GM10248 (cell line): Measurements from ENCODE around the gene ACO2.

ENCODE experiments used
- CTCF ChIA-PET: fragments of 300-600 bp; sonication (Branson Sonifier 250); formaldehyde crosslinking; extraction: SDS; loops from one replicate; lab custom pipeline; 2021; ENCODE audit warnings: antibody characterized with exemption; lab: Yijun Ruan, JAX
- POLR2A ChIA-PET: fragments of 350-650 bp; sonication (Branson Sonifier 250); formaldehyde crosslinking; extraction: SDS; loops from one replicate; lab custom pipeline; 2020; ENCODE audit warnings: antibody characterized with exemption; lab: Yijun Ruan, JAX
- DNase-seq: peaks from one replicate; pipeline ENCODE4 v3.0.0; 2012; ENCODE audit errors: extremely low spot score
- TF ChIP-seq, protein P1 (sequence below): IDR thresholded peaks from 2 replicates; pipeline ENCODE4 v1.5.1; 2012; ENCODE audit warnings: mild to moderate bottlenecking, low read depth; ENCODE audit errors: extremely low read depth, missing control alignments, control extremely low read depth

ACO2 gene

DNA sequence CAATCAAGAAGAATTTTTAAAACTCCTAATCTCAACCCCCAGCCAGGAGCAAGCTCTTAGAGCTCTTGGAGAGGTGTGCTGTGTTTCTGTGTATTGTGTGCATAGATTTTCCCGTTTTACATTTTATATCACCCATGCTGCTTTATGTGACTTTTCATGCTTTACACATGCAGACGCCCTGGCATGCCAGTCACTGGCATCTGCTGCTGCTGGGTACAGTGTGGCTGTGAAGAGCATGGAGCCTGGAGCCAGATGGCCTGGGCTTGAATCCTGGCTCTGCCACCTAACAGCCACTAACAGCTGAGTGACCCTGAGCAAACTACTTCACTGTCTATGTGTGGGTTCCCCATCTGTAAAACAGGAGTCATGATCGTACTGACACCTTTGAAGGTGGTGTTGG, 52.2 kb downstream of the ACO2 start:
- TF ChIP-seq, protein P1, sequence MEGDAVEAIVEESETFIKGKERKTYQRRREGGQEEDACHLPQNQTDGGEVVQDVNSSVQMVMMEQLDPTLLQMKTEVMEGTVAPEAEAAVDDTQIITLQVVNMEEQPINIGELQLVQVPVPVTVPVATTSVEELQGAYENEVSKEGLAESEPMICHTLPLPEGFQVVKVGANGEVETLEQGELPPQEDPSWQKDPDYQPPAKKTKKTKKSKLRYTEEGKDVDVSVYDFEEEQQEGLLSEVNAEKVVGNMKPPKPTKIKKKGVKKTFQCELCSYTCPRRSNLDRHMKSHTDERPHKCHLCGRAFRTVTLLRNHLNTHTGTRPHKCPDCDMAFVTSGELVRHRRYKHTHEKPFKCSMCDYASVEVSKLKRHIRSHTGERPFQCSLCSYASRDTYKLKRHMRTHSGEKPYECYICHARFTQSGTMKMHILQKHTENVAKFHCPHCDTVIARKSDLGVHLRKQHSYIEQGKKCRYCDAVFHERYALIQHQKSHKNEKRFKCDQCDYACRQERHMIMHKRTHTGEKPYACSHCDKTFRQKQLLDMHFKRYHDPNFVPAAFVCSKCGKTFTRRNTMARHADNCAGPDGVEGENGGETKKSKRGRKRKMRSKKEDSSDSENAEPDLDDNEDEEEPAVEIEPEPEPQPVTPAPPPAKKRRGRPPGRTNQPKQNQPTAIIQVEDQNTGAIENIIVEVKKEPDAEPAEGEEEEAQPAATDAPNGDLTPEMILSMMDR: no peak
- CTCF ChIA-PET: no interaction called here
- POLR2A ChIA-PET: no interaction called here
- DNase-seq: no peak

DNA sequence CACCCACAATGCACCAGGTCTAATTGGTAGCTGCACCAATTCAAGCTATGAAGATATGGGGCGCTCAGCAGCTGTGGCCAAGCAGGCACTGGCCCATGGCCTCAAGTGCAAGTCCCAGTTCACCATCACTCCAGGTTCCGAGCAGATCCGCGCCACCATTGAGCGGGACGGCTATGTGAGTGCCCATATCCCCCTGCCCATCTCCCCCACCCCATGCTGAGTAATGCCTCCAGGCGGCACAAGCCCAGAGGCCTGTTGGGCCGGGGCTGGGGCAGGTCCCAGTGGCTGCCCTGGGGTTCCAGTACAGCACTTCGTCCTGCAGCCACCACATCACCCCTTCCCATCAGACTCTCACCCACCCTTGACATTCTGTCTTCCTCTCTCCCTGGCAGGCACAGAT, 53.9 kb downstream of the ACO2 start:
- DNase-seq: no peak
- ChIA-PET CTCF (no interaction called here), POLR2A (no interaction called here)
- TF ChIP-seq, protein P1: no peak

- TF ChIP-seq, protein P1: no peak
- no peak for DNase-seq
- POLR2A ChIA-PET: no interaction called here
- CTCF ChIA-PET: interaction anchor here (1.0 to 9.7 kb wide), 2 partner anchors 9 to 122 kb away, joined by 4 to 190 read pairs; no protein-coding TSS in a partner anchor
Observed at GRCh38 chr22:41523464-41524221, 54.7 kb downstream of the ACO2 start.

DNA sequence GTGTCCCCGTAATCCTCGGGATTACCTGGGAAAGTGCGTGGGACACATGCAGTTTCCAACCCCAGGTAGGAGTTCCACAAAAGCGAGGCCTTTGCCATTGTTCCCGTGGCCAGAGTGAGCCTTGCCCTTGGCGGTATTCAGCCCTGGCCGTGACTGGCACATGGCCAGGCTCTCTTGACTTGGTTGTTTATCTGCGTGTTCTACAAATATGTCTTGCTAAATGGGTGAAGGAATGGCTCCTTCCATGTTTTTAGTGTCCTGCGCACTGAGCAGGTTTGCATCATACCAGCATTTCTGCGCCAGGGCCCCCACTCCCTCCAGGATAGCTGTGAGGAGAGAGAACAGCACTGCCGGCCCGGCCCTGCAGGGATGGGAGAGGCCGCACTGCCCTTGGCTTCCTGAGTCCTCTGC, 55.3 kb downstream of the ACO2 start:
- no peak for DNase-seq
- ChIA-PET CTCF (interaction anchor here (1.0 to 9.7 kb wide), 3 partner anchors 9 to 123 kb away, joined by 3 to 190 read pairs (median 4); no protein-coding TSS in a partner anchor), POLR2A (no interaction called here)
- TF ChIP-seq, protein P1: no peak

DNA sequence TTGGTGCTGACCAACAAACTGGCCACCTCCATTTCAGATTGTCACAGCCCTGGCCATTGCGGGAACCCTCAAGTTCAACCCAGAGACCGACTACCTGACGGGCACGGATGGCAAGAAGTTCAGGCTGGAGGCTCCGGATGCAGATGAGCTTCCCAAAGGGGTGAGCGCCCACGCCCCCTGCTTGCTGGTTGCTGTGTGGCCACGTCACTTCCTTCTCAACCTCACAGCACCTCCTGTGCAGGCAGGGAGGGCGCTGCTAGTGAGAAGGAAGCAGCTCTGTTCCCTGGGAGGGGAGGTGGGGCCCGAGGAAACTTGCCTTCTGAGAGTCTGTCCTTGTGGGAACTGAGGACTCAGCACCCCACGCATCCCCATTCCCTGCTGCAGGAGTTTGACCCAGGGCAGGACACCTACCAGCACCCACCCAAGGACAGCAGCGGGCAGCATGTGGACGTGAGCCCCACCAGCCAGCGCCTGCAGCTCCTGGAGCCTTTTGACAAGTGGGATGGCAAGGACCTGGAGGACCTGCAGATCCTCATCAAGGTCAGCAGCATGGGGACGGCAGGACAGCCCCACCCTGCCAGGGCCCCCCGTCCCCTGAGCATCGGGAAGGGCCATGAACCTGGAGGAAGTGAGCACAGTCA, 56.0 kb downstream of the ACO2 start:
- ChIA-PET POLR2A (no interaction called here), CTCF (interaction anchor here (1.1 to 9.7 kb wide), 3 partner anchors 20 to 123 kb away, joined by 3 to 190 read pairs (median 3); no protein-coding TSS in a partner anchor)
- DNase-seq: peak; percentile 53
- TF ChIP-seq, protein P1: no peak

GRCh38 chr22:41525450-41526225, 56.7 kb downstream of the ACO2 start:
- DNase-seq: no peak
- TF ChIP-seq, protein P1: no peak
- POLR2A ChIA-PET: interaction anchor here (0.6 kb wide), 1 partner anchor 41 kb away, joined by 3 read pairs; no protein-coding TSS in a partner anchor
- CTCF ChIA-PET: interaction anchor here (1.1 to 9.7 kb wide), 7 partner anchors 16 to 134 kb away, joined by 3 to 190 read pairs (median 8); no protein-coding TSS in a partner anchor
